ENCODE data around the gene CBARP. TPM values are rescaled to one million over a fixed set of nuclear protein-coding genes. Genes with fewer than 3 reads are reported as not detected.

Gene CBARP
- total and polyA plus RNA-seq, 4 donors = 0.05 to 0.25 (median 0.06) TPM; not detected in 1

DNA sequence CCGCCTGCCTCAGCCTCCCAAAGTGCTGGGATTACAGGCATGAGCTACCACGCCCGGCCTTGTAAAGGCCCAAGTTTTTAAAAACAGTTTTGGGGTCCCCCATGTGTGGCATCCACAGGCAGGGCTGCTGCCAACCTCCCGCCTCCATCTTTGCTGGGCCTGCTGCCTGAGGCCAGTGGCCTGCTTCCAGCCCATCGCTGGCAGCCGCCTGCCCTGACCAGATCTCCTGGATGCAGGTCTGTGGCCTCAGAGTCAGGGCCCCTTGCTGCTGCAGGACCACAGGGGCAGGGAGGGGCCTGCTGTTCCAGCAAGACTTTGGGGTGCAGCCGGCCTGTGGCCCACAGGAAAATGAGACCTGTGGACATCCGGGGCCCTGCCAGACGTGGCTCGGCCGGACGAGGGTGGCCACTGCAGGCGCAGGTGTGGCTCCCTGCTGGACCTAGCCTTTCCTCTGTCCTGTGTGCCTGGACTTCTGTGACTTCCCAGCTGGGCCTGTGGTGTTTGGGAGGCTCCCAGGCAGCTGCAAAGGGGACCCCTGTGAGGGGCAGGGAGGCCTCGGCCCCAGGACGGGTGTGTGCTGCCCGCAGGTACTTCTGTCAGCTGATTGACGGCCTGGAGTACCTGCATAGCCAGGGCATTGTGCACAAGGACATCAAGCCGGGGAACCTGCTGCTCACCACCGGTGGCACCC is 17.9 kb downstream of the CBARP start:
- Histone ChIP-seq H3K27ac (ENCODE audit: low read depth in 1 of 2, low read length in 2 of 2) (no peak overlapping the region), H3K4me3 (ENCODE audit: low read depth in 1 of 3, low read length in 3 of 3) (no peak overlapping the region), H3K27me3 (ENCODE audit: control insufficient read depth in 4 of 4, insufficient read depth in 4 of 4, low read length in 3 of 4) (no peaks in the 10 kb centered on the region), H3K36me3 (ENCODE audit: control insufficient read depth in 4 of 4, insufficient read depth in 3 of 4, low read depth in 1 of 4, low read length in 3 of 4) (peaks cover 0 to 19% (median 11%) of the 10 kb centered on the region in 4 donors), H3K9me3 (ENCODE audit: control insufficient read depth in 4 of 4, low read length in 3 of 4) (no peaks in the 10 kb centered on the region), H3K9ac (ENCODE audit: low read depth in 1 of 2, low read length in 2 of 2) (no peak overlapping the region), H3K4me1 (ENCODE audit: control insufficient read depth in 4 of 4, insufficient read depth in 4 of 4, low read length in 3 of 4) (peaks cover 6 to 15% (median 12%) of the 10 kb centered on the region in 4 donors)
- TF ChIP-seq JUND (IDR thresholded peaks at IDR 0.05) (no peak), NR2F2 (IDR thresholded peaks at IDR 0.05) (no peak), GABPA (IDR thresholded peaks at IDR 0.05 in 1 of 2, conservative IDR thresholded peaks at IDR 0.05 in 1 of 2) (no peak), FOXA1 (IDR thresholded peaks at IDR 0.05) (no peak), TAF1 (conservative IDR thresholded peaks at IDR 0.05) (no peak), FOXA2 (IDR thresholded peaks at IDR 0.05) (no peak), EGR1 (IDR thresholded peaks at IDR 0.05; ENCODE audit: low read depth in 2 of 2) (no peak), YY1 (IDR thresholded peaks at IDR 0.05) (no peak), SP1 (IDR thresholded peaks at IDR 0.05) (no peak), HNF4A (conservative IDR thresholded peaks at IDR 0.05) (no peak)
- TF ChIP-seq, protein P1, sequence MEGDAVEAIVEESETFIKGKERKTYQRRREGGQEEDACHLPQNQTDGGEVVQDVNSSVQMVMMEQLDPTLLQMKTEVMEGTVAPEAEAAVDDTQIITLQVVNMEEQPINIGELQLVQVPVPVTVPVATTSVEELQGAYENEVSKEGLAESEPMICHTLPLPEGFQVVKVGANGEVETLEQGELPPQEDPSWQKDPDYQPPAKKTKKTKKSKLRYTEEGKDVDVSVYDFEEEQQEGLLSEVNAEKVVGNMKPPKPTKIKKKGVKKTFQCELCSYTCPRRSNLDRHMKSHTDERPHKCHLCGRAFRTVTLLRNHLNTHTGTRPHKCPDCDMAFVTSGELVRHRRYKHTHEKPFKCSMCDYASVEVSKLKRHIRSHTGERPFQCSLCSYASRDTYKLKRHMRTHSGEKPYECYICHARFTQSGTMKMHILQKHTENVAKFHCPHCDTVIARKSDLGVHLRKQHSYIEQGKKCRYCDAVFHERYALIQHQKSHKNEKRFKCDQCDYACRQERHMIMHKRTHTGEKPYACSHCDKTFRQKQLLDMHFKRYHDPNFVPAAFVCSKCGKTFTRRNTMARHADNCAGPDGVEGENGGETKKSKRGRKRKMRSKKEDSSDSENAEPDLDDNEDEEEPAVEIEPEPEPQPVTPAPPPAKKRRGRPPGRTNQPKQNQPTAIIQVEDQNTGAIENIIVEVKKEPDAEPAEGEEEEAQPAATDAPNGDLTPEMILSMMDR (IDR thresholded peaks at IDR 0.05; ENCODE audit: low read depth, low read length, missing input control) = no peak
- TF ChIP-seq, protein P2, sequence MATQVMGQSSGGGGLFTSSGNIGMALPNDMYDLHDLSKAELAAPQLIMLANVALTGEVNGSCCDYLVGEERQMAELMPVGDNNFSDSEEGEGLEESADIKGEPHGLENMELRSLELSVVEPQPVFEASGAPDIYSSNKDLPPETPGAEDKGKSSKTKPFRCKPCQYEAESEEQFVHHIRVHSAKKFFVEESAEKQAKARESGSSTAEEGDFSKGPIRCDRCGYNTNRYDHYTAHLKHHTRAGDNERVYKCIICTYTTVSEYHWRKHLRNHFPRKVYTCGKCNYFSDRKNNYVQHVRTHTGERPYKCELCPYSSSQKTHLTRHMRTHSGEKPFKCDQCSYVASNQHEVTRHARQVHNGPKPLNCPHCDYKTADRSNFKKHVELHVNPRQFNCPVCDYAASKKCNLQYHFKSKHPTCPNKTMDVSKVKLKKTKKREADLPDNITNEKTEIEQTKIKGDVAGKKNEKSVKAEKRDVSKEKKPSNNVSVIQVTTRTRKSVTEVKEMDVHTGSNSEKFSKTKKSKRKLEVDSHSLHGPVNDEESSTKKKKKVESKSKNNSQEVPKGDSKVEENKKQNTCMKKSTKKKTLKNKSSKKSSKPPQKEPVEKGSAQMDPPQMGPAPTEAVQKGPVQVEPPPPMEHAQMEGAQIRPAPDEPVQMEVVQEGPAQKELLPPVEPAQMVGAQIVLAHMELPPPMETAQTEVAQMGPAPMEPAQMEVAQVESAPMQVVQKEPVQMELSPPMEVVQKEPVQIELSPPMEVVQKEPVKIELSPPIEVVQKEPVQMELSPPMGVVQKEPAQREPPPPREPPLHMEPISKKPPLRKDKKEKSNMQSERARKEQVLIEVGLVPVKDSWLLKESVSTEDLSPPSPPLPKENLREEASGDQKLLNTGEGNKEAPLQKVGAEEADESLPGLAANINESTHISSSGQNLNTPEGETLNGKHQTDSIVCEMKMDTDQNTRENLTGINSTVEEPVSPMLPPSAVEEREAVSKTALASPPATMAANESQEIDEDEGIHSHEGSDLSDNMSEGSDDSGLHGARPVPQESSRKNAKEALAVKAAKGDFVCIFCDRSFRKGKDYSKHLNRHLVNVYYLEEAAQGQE (IDR thresholded peaks at IDR 0.05) = no peak
- TF ChIP-seq, protein P3, sequence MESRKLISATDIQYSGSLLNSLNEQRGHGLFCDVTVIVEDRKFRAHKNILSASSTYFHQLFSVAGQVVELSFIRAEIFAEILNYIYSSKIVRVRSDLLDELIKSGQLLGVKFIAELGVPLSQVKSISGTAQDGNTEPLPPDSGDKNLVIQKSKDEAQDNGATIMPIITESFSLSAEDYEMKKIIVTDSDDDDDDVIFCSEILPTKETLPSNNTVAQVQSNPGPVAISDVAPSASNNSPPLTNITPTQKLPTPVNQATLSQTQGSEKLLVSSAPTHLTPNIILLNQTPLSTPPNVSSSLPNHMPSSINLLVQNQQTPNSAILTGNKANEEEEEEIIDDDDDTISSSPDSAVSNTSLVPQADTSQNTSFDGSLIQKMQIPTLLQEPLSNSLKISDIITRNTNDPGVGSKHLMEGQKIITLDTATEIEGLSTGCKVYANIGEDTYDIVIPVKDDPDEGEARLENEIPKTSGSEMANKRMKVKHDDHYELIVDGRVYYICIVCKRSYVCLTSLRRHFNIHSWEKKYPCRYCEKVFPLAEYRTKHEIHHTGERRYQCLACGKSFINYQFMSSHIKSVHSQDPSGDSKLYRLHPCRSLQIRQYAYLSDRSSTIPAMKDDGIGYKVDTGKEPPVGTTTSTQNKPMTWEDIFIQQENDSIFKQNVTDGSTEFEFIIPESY (IDR thresholded peaks at IDR 0.05) = no peak
- TF ChIP-seq, protein P4, sequence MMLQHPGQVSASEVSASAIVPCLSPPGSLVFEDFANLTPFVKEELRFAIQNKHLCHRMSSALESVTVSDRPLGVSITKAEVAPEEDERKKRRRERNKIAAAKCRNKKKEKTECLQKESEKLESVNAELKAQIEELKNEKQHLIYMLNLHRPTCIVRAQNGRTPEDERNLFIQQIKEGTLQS (IDR thresholded peaks at IDR 0.05) = no peak
- 94% methylated on average over 19 of the region's 19 CpGs for WGBS
- DNase-seq (ENCODE audit: low spot score) = no peak

Data from liver (tissue), 9 donors.